ENCODE results near the gene NR2F1-AS1.

GRCh38 chr5:93570294-93571113 lies 10.5 kb downstream of the NR2F1-AS1 start:
- TF ChIP-seq CTCF (conservative IDR thresholded peaks at IDR 0.05; ENCODE audit: low read length): no peak
- no peak for TF ChIP-seq EZH2phosphoT487 (IDR thresholded peaks at IDR 0.05; ENCODE audit: borderline replicate concordance, low read depth, low read length)

Data from OCI-LY7 (cell line).